Measurements from ENCODE around the gene C1GALT1.
"Not testable (repeated sequence)": the region's sequence is repeated elsewhere in the genome, so short reads cannot be mapped to it uniquely, and the experiment has no call there.

C1GALT1 gene

DNA sequence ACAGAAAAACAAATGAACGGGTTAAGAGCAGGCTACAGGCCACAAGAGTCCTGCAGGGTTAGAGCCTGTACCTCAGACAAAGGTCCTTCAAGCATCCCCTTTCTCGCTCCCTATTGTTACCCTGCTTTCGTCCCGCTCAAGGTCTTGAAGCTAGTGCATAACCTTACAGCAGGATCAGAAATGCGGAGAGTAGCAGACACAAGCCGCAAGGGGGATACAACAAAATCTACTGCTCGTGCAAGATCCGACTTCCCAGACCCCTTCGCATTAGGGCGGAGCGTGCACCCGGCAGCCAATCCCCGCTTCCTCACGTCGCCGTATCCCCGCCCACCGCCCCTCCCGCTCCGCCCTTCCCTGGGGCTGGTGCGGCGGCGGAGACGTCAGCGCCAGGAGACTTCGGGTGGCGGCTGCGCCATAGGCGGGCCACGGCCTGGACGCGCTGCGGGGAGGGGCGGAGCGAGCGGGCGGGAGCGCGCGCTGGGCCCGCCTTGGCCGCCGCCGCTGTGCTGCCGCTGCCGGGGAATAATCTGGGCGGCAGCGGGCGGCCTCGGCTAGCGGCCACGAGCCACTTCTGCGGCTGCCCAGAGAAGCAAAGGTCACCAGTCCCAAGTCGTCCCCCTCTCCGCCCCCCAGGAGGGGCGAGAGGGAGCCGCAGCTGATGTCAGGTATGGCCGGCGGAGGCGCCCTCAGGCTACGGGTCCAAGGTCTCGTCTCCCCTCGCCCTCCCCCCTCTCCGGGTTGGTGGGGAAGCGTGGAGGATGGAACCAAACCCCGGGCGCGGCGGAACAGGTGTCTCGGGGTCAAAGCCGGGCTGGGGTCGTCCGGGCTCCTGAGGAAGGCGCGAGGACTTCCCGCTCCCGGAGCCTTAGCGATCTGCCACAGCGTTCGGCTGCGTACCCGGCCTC, at the start of gene C1GALT1:
Gene C1GALT1, plus strand, starts transcription at position 389 of the 905 bp plus-strand sequence. CDS start 51,776 bp downstream, outside the sequence.
- peak; percentile 98 for DNase-seq

DNA sequence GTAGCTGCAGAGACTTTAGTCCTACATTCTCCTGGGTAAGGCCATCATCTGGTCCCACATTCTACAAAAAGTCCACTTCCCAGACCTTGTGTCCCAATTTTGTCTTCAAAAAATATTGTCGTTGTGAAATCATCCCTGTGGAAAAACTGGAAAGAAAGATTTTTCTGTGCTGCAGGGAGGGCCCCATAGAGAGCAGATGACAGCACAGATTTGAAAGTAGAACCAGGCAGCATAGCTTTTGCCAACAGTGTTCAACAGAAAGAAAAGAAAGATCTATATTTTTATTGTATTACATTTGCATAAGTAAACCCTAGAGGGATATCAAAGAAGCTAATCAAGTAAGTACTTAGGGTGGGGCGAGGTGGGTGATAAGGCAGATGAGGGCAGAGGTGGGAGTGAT, 48.3 kb upstream of the C1GALT1 start:
- DNase-seq: no peak

DNA sequence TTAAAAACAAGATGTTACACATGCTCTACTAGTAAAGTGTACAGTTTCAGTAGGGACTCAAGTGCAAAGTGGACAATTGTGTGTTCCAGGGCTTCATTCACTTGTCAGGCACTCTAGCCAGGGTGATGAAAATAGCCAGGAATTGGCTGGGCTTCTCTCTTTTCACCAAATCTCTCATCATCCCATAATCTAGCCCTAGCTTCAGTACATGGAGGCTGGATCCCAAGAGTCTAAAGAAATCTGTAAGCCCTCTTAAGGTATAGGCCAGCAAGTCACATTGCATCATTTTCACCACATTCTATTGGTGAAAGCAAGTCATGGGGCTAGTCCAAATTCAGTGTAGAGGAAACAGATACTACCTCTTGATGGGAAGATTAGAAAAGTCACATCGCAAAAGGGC, 47.3 kb upstream of the C1GALT1 start:
- no peak for DNase-seq

DNA sequence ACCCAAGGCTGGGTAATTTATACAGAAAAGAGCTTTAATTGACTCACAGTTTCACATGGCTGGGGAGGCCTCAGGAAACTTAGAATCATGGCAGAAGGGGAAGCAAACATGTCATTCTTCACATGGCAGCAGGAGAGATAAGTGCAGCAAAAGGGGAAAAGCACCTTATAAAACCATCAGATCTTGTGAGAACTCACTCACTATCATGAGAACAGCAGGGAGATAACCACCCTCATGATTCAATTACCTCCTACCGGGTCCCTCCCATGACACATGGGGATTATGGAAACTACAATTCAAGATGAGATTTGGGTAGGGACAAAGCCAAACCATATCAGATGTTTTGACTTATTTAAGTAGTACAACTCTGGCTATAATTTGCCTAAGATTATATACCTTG, 46.4 kb upstream of the C1GALT1 start:
- DNase-seq: not testable (repeated sequence)

DNA sequence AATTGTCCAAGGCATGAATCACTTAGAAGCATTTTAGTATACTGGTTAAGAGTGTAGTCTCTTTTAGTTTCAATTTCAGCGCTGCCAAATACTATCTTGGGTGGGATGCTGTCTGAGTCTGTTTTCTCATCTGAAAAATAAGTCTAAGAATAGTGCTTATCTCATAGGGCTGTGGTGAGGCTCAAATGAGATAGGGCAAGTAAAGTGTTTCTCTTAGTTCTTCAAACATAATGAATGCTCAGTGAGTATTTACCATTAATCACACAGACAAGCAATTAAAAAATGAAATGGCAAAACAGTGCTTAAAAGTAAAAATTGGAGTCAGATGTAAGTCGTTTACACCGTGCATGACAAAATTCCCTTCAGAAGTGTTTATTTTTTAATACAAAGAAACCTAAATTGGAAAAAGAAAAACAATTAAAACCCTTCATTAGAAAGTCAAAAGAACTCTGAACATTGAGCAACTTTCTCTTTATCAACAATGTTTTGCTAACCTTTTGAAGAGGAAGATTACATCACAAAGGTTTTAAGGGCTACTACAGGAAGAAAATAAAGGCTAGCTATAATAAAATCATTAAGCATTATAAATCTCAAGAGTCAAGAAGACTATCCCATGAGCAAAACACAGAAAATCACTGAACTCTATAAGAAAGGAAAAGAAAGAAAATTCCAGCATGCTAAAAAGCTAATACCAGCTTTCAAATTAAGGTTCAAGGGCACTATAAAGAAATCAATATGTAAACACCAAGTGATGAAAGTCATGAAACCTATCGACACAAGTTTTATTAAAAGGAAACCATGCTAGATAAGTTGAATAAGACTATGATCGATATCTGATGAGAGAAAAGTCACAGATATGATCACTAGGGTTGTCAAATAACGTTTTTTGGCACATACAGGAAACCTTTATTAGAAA, 45.6 kb upstream of the C1GALT1 start:
- no peak for DNase-seq

DNA sequence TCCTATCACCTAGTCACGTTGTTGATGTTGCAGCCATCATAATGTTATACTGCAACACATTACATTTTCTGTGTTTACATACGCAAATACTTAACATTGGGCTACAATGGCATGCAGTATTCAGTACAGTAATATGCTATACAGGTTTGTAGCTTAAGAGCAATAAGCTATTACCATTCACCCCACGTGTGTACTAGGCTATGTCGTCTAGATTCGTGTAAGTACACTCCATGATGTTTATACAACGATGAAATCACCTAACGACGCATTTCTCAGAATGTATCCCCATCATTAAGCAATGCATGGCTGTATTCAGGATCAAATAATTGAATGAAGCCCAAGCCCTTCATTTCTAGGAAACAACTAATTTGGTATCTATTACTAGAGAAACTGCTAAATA, 43.4 kb upstream of the C1GALT1 start:
- no peak for DNase-seq

DNA sequence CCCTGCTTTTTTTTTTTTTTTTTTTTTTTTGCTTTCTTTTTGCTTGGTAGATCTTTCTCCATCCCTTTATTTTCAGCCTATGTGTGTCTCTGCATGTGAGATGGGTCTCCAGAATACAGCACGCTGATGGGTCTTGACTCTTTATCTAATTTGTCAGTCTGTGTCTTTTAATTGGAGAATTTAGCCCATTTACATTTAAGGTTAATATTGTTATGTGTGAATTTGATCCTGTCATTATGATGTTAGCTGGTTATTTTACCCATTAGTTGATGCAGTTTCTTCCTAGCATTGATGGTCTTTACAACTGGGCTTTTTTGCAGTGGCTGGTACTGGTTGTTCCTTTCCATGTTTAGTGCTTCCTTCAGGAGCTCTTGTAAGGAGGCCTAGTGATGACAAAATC, 38.9 kb upstream of the C1GALT1 start:
- DNase-seq: not testable (repeated sequence)

DNA sequence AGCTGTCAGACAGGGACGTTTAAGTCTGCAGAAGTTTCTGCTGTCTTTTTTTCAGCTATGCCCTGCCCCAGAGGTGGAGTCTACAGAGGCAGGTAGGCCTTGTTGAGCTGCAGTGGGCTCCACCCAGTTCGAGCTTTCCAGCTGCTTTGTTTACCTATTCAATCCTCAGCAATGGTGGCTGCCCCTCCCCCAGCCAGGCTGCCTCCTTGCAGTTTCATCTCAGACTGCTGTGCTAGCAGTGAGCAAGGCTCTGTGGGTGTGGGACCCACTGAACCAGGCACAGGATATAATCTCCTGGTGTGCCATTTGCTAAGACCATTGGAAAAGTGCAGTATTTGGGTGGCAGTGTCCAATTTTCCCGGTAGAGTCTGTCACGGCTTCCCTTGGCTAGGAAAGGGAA, 37.2 kb upstream of the C1GALT1 start:
- DNase-seq: not testable (repeated sequence)

DNA sequence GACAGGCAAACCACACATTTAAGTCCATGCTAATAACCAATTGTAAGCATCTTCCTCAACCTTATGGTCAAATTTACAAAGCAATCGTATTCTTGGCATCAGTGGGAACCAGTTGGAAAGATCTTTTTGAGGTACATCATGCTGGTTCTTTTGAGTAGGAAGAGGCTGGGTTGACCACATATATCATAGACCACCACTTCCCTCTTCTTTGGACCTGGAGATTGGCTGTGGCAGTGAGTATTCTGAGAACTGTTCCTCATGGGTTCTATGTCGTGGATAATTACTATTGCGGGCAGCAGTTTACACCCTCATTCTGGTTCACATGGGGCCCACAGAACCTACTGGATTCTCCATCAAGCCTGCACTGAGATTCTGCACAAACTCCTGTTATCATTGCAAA, 35.5 kb upstream of the C1GALT1 start:
- no peak for DNase-seq

DNA sequence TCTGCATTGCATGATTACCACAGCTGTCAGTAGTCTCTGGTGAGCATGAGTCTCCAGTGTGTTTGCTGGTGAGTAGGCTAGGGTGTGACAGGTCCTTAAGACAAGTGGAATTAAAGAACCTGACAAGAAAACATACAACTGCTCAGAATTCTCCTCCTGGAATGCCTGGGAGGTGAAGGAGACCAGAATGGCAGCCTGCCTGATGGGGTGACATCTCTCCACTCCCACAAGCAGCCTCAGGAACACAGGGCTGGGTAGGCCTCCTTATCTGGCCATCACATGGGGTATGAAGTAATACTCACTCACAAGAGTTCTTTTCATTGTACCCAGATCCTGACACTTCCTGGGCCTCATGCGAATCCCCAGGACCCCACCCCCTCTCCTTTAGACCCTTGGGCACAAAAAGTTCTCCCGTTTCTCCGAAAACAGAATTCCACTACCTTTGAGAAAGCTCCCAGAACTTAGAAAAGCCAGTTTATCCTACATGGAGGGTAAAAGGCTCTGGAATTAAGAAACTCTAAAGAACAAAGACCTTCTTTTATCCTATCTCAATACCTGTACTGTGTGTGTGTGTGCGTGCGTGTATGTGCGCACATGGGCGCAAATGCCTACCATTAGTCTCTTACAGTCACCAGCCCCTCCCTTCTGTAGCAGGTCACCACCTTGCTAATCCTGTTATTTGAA, 33.4 kb upstream of the C1GALT1 start:
- no peak for DNase-seq

DNA sequence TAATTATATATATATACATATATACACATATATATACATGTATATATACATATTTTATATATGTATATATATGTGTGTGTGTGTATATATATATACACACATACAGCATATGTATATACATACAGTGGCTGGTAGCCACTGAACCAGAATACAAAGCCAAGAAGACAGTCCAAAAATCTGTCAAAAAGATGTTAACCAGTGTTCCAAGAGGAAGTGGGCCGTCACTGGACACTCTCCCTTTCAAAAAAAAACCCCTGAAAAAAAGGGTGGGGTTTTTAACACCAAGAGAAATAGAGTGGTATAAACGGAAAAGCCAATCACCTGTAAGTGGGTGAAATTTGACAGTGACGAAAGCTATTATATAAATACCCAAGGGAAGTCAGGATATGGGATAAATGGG, 31.1 kb upstream of the C1GALT1 start:
- no peak for DNase-seq

DNA sequence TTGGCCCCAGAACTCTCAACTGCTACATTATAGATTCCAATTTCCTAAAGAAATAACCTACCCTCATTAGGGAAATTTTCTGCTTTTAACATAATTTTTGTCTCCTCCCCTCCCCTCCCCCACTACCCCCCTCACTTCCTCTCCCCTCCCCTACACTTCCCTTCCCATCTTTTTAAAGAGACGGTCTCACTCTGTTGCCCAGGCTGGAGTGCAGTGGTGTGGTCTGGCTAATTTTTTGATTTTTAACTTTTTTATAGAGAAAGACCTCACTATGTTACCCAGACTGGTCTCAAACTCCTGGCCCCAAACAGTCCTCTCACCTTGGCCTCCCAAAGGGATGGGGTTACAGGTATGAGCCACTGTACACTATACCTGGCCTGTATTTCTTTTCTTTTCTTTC, 30.5 kb upstream of the C1GALT1 start:
- no peak for DNase-seq

DNA sequence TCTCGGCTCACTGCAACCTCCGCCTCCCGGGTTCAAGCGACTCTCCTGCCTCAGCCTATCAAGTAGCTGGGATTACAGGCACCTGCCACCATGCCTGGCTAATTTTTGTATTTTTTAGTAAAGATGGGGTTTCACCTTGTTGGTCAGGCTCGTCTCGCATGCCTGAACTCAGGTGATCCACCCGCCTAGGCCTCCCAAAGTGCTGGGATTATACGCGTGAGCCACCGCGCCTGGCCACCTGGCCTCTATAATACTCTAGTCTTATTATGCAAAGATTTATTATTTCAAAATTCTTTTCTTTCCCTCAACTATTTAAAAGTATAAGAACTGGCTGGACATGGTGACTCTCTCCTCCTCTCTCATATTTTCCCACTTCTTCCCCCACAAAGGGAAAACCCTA, 30.0 kb upstream of the C1GALT1 start:
- DNase-seq: no peak

DNA sequence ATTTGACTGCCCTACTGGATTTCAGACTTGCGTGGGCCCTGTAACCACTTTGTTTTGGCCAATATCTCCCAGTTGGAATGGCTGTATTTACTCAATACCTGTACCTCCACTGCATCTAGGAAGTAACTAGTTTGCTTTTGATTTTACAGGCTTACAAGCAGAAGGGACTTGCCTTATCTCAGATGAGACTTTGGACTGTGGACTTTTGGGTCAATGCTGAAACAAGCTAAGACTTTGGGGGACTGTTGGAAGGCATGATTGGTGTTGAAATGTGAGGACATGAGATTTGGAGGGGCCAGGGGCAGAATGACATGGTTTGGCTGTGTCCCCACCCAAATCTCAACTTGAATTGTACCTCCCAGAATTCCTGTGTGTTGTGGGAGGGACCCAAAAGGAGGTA, 28.0 kb upstream of the C1GALT1 start:
- DNase-seq: not testable (repeated sequence)

DNA sequence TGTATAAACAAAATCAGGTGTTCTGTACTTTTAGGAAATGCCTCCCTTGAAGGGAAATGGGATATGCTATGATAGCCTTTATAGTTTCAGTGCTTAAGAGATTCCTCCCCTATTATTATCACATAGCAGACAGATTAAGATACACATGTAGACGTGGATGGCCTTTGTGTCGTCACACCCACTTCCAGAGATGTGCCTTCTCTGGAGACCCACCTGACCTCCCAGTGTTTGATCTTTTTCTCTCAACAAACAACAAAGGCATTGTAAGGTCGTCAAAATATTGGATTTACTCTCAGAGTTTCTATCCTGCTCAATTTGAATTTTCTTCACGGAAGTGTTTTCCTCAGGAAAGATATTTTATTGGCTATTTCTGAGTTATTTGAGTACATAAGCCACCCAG, 25.7 kb upstream of the C1GALT1 start:
- no peak for DNase-seq

DNA sequence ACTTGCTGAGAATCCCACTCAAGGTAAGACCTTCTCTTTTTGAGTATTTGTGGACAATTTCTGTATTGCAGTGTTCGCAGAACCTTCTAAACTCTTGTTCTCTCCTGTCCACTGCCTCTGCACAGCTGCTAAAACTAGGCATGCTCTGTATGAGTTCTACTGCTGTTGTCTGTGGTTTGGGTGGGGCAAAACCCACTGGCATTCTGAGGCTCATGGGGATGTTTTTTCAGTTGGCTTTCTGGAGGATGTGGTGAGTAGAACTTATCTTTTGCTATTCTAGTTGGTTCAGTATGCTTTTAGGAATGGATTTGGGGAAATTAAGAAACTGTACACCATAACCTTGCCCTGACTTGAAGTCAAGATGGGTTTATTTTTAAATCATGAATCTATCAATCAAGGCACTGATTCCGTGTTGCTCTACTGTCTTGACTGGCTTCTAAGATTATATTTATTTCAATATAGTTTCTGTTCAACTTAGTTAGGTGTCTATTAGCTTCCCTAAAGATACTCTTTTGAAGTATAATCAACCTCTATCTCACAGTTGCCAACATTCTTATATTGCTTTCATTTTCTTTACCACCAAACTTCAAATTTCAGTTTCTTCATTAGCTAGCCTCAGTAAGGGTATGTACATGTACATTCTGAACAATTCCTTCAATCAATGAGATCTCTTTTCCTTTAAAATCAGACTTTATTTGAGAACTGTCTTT, 25.0 kb upstream of the C1GALT1 start:
- no peak for DNase-seq

DNA sequence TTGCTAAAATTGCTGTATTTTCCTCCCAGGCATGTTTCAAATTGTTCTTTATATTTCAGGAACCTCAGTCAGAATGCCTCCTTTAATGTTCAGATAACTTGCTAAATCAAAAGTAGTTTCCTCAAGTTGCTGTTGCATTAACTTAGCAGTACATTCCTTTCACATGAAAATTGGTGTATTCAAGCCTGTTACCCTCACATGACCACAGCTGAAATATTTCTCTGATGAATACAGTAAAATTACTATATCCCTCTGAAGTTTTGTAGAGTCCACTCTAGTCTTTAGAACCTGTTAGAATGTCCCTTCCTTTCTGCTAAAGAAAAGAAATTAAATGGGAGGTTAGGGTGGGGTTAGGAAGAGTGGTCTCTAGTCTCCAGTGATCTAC, 24.5 kb upstream of the C1GALT1 start:
- DNase-seq: no peak

DNA sequence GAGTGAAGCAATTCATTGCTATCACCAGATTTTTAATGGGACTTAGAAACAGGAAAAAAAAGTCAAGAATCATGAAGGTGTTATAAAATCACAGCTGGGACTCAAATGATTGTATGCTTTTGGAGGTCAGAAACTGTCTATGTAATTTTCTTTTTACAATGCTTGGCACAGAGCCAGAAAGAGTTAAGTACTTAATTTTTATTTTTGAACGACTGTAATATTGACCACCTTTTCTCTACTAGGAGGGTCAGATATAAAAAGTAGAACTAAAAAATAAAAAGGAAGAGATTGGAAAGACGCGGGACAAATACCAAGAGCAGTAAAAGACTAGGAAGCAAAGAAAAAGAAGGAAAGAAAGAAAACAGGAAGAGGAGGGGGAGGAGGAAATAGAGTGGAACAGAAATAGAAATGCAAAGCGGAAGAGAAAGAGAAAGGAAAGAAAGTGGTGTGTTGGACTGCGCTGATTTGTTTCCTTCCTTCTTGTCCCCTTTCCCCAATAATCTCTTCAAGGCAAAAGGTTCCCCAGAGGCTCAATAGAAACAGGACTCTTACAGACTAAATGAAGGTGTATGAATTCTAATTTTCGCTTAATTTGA, 23.2 kb upstream of the C1GALT1 start:
- no peak for DNase-seq

DNA sequence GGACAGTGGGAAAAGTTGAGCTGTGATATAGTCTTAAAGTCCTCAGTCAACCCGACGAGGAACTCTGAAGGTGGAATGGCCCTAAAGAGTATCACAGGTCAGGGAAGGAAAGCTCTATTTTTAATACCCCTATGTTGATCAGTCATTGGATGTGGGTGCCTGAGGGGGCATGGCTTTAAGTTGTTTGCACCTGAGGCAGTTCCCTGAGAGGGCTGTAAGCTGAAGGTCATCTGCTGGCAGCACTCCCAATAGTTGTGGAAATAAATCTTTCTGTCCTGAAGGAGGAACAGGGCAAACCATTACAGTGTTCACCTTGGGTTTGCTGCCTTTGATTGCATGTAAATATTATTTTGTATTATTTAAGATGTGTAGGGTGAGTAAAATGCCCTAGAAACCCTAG, 17.8 kb upstream of the C1GALT1 start:
- DNase-seq: no peak

DNA sequence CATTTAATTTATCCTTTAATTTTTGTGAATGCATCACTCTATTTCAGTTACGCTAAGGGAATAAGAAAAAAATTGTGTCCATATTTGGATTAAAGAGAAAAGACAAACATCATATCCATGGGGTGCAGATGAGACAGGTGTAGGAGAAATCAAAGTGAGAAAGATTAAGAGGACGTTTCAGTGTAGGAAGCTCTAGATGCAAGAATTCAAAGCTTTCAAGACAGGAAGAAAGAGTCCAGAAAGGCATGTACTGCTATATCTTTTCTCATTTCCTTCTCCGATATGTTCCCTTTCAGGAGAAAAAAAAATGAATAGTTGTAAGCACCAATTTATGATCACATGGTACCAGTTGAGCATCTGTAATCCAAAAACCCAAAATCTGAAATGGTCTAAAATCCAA, 17.0 kb upstream of the C1GALT1 start:
- no peak for DNase-seq

DNA sequence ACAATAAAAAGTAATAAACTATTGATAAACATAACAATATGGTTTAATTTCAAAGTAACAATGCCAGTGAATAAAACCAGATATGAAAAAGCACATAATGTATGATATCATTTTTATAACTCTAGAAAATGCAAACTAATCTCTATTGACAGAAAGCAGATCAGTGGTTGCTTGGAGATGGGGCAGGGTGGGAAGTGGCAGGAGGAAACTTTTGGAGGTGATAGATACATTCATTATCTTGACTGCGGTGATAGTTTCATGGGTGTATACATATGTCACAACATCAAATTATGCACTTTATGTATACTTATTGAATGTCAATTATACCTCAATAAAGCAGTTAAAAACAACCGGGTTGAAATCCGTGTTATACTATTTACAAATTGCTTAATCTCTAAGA, 16.0 kb upstream of the C1GALT1 start:
- DNase-seq: no peak

DNA sequence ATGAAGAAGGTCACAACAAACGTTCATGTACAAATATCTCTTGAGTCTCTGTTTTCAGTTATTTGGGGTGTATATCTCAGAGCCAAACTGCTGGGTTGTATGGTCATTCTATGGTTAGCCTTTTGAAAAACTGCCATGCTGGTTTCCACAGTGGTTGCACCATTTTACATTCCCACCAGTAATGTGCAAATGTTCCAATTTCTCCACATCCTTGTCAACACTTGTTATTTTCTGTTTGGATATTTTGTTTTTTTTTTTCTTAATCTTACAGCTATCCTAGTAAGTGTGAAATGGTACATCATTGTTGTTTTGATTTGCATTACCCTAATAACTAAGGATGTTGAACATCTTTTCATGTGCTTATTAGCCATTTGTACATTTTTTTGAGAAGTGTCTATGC, 13.0 kb upstream of the C1GALT1 start:
- no peak for DNase-seq

Data from NCI-H1105 (cell line).